Measurements from ENCODE around the gene PACS2.
A peak's percentile ranks its signal among the peaks of the same experiment; 100 is the strongest.
"Not testable (repeated sequence)": the region's sequence is repeated elsewhere in the genome, so short reads cannot be mapped to it uniquely, and the experiment has no call there.

PACS2 gene

DNA sequence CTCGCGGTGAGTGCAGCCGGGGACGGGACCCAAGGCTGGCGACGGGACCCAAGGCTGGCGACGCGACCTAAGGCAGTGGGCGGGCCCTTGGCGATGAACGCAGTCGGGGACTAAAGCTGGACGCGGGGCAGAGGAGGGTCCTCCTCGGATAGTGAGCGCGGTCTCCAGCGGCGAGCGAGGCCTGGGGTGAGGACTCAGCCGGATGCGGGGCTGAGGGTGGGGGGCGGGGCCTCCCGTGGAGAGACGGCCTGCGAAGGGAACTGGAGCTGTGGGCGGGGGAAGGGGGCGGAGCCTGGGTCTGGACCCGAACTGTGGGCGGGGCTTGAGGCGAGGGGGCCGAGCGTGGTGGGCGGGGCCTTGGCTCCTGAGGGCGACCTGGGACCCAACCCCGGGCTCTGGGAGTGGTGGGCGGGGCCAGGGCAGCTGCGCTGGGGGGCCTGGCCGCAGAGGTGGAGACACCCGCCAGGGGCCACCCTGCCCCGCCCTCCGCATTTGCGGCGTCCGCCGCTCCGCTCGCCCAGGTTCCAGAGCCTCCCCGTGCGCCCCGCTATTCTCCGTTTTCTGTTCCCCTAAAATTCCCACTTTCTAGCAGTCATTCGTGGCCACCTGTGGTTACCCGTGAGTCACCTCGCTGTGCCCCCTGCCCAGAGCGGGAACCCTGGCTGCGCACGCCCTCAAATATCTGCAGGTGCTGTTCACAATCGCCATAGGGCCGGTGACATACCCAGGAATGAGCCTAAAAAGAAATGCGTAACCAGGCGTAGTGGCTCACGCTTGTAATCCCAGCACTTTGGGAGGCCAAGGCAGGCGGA is 13.2 kb upstream of the PACS2 start:
- peak; percentile 73 for DNase-seq (ENCODE audit: extremely low read depth, low read depth)
- peak overlapping the region; percentile 85 for H3K4me3 ChIP-seq (replicated peaks; ENCODE audit: low read depth, low read length)
- TF ChIP-seq, protein P1, sequence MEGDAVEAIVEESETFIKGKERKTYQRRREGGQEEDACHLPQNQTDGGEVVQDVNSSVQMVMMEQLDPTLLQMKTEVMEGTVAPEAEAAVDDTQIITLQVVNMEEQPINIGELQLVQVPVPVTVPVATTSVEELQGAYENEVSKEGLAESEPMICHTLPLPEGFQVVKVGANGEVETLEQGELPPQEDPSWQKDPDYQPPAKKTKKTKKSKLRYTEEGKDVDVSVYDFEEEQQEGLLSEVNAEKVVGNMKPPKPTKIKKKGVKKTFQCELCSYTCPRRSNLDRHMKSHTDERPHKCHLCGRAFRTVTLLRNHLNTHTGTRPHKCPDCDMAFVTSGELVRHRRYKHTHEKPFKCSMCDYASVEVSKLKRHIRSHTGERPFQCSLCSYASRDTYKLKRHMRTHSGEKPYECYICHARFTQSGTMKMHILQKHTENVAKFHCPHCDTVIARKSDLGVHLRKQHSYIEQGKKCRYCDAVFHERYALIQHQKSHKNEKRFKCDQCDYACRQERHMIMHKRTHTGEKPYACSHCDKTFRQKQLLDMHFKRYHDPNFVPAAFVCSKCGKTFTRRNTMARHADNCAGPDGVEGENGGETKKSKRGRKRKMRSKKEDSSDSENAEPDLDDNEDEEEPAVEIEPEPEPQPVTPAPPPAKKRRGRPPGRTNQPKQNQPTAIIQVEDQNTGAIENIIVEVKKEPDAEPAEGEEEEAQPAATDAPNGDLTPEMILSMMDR (IDR thresholded peaks at IDR 0.05; ENCODE audit: low read depth, low read length, missing control alignments): no peak

DNA sequence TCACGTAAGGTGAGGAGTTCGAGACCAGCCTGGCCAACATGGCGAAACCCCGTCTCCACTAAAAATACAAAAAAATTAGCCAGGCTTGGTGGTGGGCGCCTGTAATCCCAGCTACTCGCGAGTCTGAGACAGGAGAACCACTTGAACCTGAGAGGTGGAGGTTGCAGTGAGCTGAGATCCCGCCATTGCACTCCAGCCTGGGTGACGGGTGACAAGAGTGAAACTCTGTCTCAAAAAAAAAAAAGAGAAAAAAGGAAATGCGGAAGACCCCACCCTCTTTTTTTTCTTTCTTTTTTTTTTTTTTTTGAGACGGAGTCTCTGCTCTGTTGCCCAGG is 12.7 kb upstream of the PACS2 start:
- peak overlapping the region; percentile 85; the same call in 1 of the 2 replicates for H3K4me3 ChIP-seq (replicated peaks; ENCODE audit: low read depth, low read length)
- DNase-seq (ENCODE audit: extremely low read depth, low read depth): not testable (repeated sequence)

DNA sequence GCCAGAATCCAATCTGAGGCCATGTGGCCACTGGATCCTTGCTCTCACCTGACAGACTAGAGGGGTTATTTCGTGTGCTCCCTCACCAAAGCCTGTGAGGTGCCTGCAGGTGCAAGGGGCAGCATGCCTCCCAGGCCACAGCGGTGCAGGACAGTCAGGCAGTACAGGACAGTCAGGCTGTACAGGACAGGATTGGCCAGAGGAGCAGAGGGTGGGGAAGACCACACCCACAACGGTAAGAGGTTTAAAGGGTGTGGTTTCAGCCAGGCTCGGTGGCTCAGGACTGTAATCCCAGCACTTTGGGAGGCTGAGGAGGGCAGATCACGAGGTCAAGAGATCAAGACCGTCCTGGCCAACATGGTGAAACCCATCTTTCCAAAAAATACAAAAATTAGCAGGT is 10.6 kb upstream of the PACS2 start:
- no peak overlapping the region for H3K4me3 ChIP-seq (replicated peaks; ENCODE audit: low read depth, low read length)
- TF ChIP-seq, protein P1 (IDR thresholded peaks at IDR 0.05; ENCODE audit: low read depth, low read length, missing control alignments): no peak
- DNase-seq (ENCODE audit: extremely low read depth, low read depth): no peak

DNA sequence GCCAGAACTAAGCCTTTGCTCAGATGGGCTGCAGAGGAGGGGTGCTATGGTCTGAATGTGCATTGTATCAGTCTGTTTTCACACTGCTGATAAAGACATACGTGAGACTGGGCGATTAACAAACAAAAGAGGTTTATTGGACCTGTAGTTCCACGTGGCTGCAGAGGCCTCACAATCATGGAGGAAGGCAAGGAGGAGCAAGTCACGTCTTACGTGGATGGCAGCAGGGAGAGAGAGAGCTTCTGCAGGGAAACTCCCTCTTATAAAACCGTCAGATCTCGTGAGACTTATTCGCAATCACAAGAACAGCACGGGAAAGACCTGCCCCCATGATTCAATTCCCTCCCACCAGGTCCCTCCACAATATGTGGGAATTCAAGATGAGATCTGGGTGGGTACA is 10.0 kb upstream of the PACS2 start:
- TF ChIP-seq, protein P1 (IDR thresholded peaks at IDR 0.05; ENCODE audit: low read depth, low read length, missing control alignments): no peak
- no peak for DNase-seq (ENCODE audit: extremely low read depth, low read depth)
- H3K4me3 ChIP-seq (replicated peaks; ENCODE audit: low read depth, low read length): no peak overlapping the region

DNA sequence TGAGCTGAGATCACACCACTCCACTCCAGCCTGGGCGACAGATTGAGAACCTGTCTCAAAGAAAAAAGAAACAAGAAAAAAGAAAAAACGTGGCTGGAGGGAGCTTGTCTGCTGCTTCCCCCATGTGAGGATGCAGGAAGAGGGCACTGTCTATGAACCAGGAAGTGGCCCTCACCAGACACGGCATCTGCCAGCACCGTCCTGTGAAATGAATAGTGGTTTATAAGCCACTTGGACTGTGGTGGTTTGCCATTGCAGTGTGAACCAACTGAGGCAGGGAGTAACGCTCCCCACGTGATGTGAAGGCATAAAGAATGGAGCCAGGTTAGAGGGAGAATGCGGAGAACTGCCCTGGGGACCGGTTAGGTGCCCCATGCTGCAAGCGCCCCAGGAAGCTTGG is 9.2 kb upstream of the PACS2 start:
- TF ChIP-seq, protein P1 (IDR thresholded peaks at IDR 0.05; ENCODE audit: low read depth, low read length, missing control alignments): no peak
- no peak for DNase-seq (ENCODE audit: extremely low read depth, low read depth)
- H3K4me3 ChIP-seq (replicated peaks; ENCODE audit: low read depth, low read length): no peak overlapping the region

DNA sequence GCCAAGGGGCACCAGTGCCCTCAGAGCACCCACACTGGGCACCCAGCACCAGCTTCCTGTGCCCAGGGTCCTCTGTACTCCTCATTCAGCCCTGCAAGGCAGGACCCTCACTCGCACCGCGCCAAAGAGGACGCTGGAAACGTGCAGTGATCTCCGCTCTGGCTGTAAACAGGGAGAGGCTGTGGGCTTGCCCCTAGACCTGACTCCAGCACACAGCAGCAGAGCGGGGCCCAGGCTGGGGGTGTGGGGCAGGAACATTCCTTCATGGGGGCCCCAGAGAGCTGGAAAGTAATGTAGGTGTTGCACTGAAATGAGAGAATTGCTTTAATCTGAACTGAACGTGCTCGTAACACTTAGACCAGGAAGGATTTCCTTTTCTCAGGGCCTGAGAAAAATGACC is 8.8 kb upstream of the PACS2 start:
- TF ChIP-seq, protein P1 (IDR thresholded peaks at IDR 0.05; ENCODE audit: low read depth, low read length, missing control alignments): no peak
- DNase-seq (ENCODE audit: extremely low read depth, low read depth): no peak
- H3K4me3 ChIP-seq (replicated peaks; ENCODE audit: low read depth, low read length): no peak overlapping the region

DNA sequence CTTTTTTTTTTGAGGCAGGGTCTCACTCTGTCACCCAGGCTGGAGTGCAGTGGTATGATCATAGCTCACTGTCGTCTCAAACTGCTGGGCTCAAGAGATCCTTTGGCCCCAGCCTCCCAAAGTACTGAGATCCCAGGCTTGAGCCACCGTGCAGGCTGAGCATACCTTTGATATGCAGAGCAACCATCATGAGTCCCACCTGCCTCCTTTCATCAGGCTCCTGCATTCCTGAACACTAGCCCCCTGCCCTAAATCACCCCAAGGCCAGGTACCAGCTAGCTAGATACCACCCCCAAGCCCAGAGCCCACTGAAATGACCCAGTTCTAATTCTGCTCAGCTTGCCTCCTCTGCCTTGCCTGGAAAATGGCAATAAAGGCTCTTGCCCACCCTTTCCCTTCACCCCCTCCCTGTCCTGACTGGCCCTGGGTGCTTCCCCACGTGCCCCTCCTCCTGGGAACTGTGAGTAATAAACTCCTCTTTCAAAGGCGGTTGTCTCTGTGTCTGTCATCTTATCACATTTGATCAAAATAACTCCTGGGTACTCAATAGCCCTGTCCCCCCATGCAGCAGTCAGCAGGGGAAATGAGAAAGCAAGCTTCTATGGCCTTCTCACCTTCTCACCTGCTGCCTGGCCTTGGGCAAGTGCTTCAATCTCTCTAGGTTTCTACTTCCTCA is 7.4 kb upstream of the PACS2 start:
- H3K4me3 ChIP-seq (replicated peaks; ENCODE audit: low read depth, low read length): no peak overlapping the region
- TF ChIP-seq, protein P1 (IDR thresholded peaks at IDR 0.05; ENCODE audit: low read depth, low read length, missing control alignments): no peak
- no peak for DNase-seq (ENCODE audit: extremely low read depth, low read depth)
